GM15510 (cell line): ENCODE data around the gene CD83.

Source experiments
- POLR2A ChIP-seq: IDR thresholded peaks from 3 replicates; pipeline ENCODE4 v1.6.1; 2011; ENCODE audit warnings: borderline replicate concordance; ENCODE audit not compliant: insufficient read length; ENCODE audit errors: extremely low read depth

CD83 gene

GRCh38 chr6:14128012-14128411 lies 10.4 kb downstream of the CD83 start:
- no peak for TF ChIP-seq POLR2A

GRCh38 chr6:14128746-14129145 lies 11.2 kb downstream of the CD83 start:
- TF ChIP-seq POLR2A, result no peak

GRCh38 chr6:14129575-14129974 lies 12.0 kb downstream of the CD83 start:
- TF ChIP-seq POLR2A, result no peak

GRCh38 chr6:14130435-14131075 lies 13.0 kb downstream of the CD83 start:
- no peak for TF ChIP-seq POLR2A

GRCh38 chr6:14131579-14131978 lies 14.0 kb downstream of the CD83 start:
- no peak for TF ChIP-seq POLR2A

- no peak for TF ChIP-seq POLR2A
These were observed 14.8 kb downstream of the CD83 start for GRCh38 chr6:14132244-14132920.

- no peak for TF ChIP-seq POLR2A
These were observed 15.3 kb downstream of the CD83 start for GRCh38 chr6:14132921-14133275.

GRCh38 chr6:14134211-14134910 lies 16.8 kb downstream of the CD83 start:
- no peak for TF ChIP-seq POLR2A

GRCh38 chr6:14135893-14136539 lies 18.4 kb downstream of the CD83 start:
- TF ChIP-seq POLR2A, result no peak

- no peak for TF ChIP-seq POLR2A
These were observed 21.2 kb downstream of the CD83 start for GRCh38 chr6:14138701-14139215.

GRCh38 chr6:14141351-14142062 lies 23.9 kb downstream of the CD83 start:
- TF ChIP-seq POLR2A, result no peak

- TF ChIP-seq POLR2A, result no peak
These were observed 24.5 kb downstream of the CD83 start for GRCh38 chr6:14142063-14142450.

- TF ChIP-seq POLR2A, result no peak
These were observed 25.1 kb downstream of the CD83 start for GRCh38 chr6:14142511-14143223.

GRCh38 chr6:14143305-14143704 lies 25.7 kb downstream of the CD83 start:
- no peak for TF ChIP-seq POLR2A
